DOHH2 (cell line): ENCODE data around the gene ZSCAN10.

ENCODE experiments used
- H3F3A ChIP-seq: fragments of 200-600 bp; sonication (generic), shearing (Covaris generic); 2 replicates; pipeline ENCODE4 v1.6.0; 2016; ENCODE audit warnings: antibody characterized with exemption, mild to moderate bottlenecking; ENCODE audit not compliant: control insufficient read depth, insufficient read depth
- H3K27ac ChIP-seq: fragments of 200-600 bp; sonication (generic); 2 replicates; pipeline ENCODE4 v1.5.1; 2014; ENCODE audit warnings: low read depth, mild to moderate bottlenecking, low read length, moderate library complexity
- H3K27me3 ChIP-seq: fragments of 200-600 bp; sonication (generic); 2 replicates; pipeline ENCODE4 v1.6.1; 2014; ENCODE audit warnings: mild to moderate bottlenecking, low read length, mixed read lengths; ENCODE audit not compliant: control insufficient read depth
- H3K36me3 ChIP-seq: fragments of 200-600 bp; sonication (generic); 2 replicates; pipeline ENCODE4 v1.6.1; 2014; ENCODE audit warnings: mild to moderate bottlenecking, low read length, moderate library complexity, mixed read lengths; ENCODE audit not compliant: control insufficient read depth
- H3K4me1 ChIP-seq: fragments of 200-600 bp; sonication (generic); 2 replicates; pipeline ENCODE4 v1.6.1; 2014; ENCODE audit warnings: mild to moderate bottlenecking, low read length, mixed read lengths; ENCODE audit not compliant: control insufficient read depth
- H3K4me2 ChIP-seq: fragments of 200-600 bp; sonication (generic); 2 replicates; pipeline ENCODE4 v1.6.0; 2014; ENCODE audit warnings: mild to moderate bottlenecking, low read length, moderate library complexity
- H3K4me3 ChIP-seq: fragments of 200-600 bp; sonication (generic); 2 replicates; pipeline ENCODE4 v1.5.1; 2014; ENCODE audit warnings: mild to moderate bottlenecking, low read length, mixed read lengths
- H3K79me2 ChIP-seq: fragments of 200-600 bp; sonication (generic); 2 replicates; pipeline ENCODE4 v1.6.1; 2014; ENCODE audit warnings: mild to moderate bottlenecking, low read length, mixed read lengths; ENCODE audit not compliant: control insufficient read depth
- H3K9me2 ChIP-seq: fragments of 200-600 bp; sonication (generic); replicated peaks from 2 replicates; pipeline ENCODE4 v1.6.1; 2014; ENCODE audit warnings: mild to moderate bottlenecking, low read length, mixed read lengths; ENCODE audit not compliant: control insufficient read depth
- H3K9me3 ChIP-seq: fragments of 200-600 bp; sonication (generic); 2 replicates; pipeline ENCODE4 v1.6.1; 2014; ENCODE audit warnings: antibody characterized with exemption, low read length, mixed read lengths; ENCODE audit not compliant: control insufficient read depth, insufficient read depth
- H4K20me1 ChIP-seq: fragments of 200-600 bp; sonication (generic); 2 replicates; pipeline ENCODE4 v1.6.0; 2014; ENCODE audit warnings: low read depth, mild to moderate bottlenecking, antibody characterized with exemption, low read length, moderate library complexity; ENCODE audit not compliant: control insufficient read depth, insufficient read depth
- EZH2phosphoT487 ChIP-seq: fragments of 200-600 bp; sonication (generic); IDR thresholded peaks from 2 replicates; pipeline ENCODE4 v1.6.1; 2017; ENCODE audit warnings: borderline replicate concordance, mild to moderate bottlenecking, antibody characterized with exemption, low read length, moderate library complexity, mixed read lengths
- TF ChIP-seq, protein P1 (sequence below): fragments of 200-600 bp; sonication (generic); IDR thresholded peaks from one replicate; pipeline ENCODE4 v1.5.1; 2014; ENCODE audit warnings: antibody characterized with exemption, mild to moderate bottlenecking, low read depth, low read length; ENCODE audit not compliant: poor library complexity, severe bottlenecking

The ZSCAN10 gene

DNA sequence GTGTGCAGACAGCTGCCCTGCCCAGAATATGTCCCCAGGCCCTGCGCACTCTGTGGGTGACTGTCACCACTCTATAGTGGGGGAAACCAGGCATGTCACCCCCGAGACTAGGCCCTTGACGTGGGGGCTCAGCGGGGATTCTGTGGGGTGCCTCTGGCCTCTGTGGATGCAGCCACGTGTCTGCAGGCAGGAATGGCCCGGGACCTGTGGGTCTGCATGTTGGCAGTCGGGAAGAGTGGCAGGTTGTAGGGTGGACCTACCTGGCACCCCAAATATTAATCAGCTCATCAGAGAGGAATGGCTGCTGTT lies 32.7 kb downstream of the ZSCAN10 start:
- H3K4me1 ChIP-seq, result no peaks in the 10 kb centered on the region

DNA sequence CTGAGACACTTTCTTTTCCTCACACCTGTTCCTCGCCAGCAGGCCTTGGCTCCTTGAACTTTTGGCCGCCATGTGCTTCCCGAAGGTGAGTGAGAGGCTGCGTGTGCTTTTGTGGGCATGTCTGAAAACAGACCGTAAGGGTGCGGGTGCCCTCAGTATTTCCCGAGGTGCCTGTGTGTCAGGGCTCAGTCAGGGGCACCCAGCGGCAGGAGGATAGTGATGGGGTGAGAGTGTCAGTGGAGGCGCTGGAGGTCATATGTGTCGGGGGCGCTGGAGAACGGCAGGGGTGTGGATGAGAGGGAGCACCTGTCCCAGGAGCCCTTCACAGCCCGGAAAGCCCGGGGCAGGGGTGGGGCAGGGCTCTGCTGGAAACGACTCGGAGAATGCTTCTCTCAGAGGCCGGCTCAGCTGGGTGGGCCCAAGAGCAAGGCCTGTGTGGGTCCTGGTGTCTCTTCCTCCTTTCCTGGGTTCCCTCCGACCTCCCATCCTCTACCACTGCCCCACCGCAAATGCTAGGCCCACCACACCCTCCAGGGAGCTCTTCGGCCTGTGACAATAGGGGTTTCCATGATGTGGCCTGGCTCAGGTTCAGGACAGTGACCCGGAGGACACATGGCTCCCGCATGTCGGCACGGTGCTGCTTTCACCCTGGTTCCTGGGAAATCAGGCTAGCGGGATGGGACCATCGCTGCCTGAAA lies 33.2 kb downstream of the ZSCAN10 start:
- no peaks in the 10 kb centered on the region for H3K36me3 ChIP-seq
- H3K4me2 ChIP-seq, result no peak overlapping the region
- H3K9me2 ChIP-seq, result no peaks in the 10 kb centered on the region
- no peak overlapping the region for H3K27ac ChIP-seq
- H3F3A ChIP-seq, result no peaks in the 10 kb centered on the region
- no peaks in the 10 kb centered on the region for H3K79me2 ChIP-seq
- H3K4me1 ChIP-seq, result no peaks in the 10 kb centered on the region
- no peaks in the 10 kb centered on the region for H3K9me3 ChIP-seq
- H4K20me1 ChIP-seq, result no peaks in the 10 kb centered on the region
- no peak for TF ChIP-seq EZH2phosphoT487
- TF ChIP-seq, protein P1, sequence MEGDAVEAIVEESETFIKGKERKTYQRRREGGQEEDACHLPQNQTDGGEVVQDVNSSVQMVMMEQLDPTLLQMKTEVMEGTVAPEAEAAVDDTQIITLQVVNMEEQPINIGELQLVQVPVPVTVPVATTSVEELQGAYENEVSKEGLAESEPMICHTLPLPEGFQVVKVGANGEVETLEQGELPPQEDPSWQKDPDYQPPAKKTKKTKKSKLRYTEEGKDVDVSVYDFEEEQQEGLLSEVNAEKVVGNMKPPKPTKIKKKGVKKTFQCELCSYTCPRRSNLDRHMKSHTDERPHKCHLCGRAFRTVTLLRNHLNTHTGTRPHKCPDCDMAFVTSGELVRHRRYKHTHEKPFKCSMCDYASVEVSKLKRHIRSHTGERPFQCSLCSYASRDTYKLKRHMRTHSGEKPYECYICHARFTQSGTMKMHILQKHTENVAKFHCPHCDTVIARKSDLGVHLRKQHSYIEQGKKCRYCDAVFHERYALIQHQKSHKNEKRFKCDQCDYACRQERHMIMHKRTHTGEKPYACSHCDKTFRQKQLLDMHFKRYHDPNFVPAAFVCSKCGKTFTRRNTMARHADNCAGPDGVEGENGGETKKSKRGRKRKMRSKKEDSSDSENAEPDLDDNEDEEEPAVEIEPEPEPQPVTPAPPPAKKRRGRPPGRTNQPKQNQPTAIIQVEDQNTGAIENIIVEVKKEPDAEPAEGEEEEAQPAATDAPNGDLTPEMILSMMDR, result no peak
- H3K4me3 ChIP-seq, result no peak overlapping the region
- no peaks in the 10 kb centered on the region for H3K27me3 ChIP-seq

More for the DNA sequence above, 32.7 kb downstream of the ZSCAN10 start:
- H4K20me1 ChIP-seq, result no peaks in the 10 kb centered on the region
- H3K36me3 ChIP-seq, result no peaks in the 10 kb centered on the region
- no peaks in the 10 kb centered on the region for H3K27me3 ChIP-seq
- H3K27ac ChIP-seq, result no peak overlapping the region
- H3F3A ChIP-seq, result no peaks in the 10 kb centered on the region
- H3K4me3 ChIP-seq, result no peak overlapping the region
- H3K79me2 ChIP-seq, result no peaks in the 10 kb centered on the region
- no peaks in the 10 kb centered on the region for H3K9me3 ChIP-seq
- TF ChIP-seq, protein P1, result no peak
- no peak for TF ChIP-seq EZH2phosphoT487
- no peaks in the 10 kb centered on the region for H3K9me2 ChIP-seq
- no peak overlapping the region for H3K4me2 ChIP-seq

DNA sequence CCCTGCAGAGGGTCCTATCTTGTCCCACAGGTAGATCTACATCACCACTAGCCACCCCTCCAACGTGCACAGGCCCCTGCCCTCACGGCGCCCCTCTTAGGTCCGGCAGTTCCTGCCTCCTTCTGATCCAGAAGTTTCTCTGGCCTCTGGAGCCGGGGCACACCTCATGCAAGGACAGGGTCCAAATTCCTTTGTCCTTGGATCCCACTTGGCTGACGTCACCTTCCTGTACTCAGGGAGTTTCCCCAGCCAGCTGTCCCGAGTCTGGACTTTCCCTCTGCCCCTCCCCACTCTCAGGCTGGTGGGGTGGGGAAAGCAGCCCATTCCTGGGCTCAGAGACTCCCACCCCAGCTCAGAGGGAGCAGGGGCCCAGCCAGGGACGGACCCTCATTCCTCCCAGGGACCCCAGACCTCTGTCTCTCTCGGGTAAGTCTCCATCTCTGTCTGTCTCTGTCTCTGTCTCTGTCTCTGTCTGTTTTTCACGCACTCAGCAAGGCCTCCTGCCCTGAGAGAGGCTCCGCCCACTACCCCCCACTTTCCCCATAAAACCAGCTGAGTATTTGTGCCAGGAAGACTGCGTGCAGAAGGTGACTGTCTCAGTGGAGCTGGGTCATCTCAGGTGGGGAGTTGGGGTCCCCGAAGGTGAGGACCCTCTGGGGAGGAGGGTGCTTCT lies 33.9 kb downstream of the ZSCAN10 start, which contains the start of gene IL32:
IL32 (plus strand) TSS at position 572 of the 673 bp plus-strand sequence. CDS start 172 bp downstream, outside the sequence.
- H3K36me3 ChIP-seq, result no peaks in the 10 kb centered on the region
- H3K4me3 ChIP-seq, result no peak within 1 kb of the TSS
- H3K27me3 ChIP-seq, result no peaks in the 10 kb centered on the region
- H3K79me2 ChIP-seq, result no peaks in the 10 kb centered on the region
- H3K27ac ChIP-seq, result no peak within 1 kb of the TSS
- no peaks in the 10 kb centered on the region for H3K9me3 ChIP-seq
- no peaks in the 10 kb centered on the region for H3K9me2 ChIP-seq
- H3K4me1 ChIP-seq, result no peaks in the 10 kb centered on the region
- H3F3A ChIP-seq, result no peaks in the 10 kb centered on the region
- H4K20me1 ChIP-seq, result no peaks in the 10 kb centered on the region
- TF ChIP-seq, protein P1, result no peak
- TF ChIP-seq EZH2phosphoT487, result no peak
- no peak within 1 kb of the TSS for H3K4me2 ChIP-seq
